IMR-90 (cell line): ENCODE results near the gene UBTD1.

Experiments
- CTCF ChIP-seq: conservative IDR thresholded peaks from 2 replicates; pipeline ENCODE4 v1.5.1; 2012; ENCODE audit warnings: mild to moderate bottlenecking, low read depth, low read length, improper control_type of control experiment
- MXI1 ChIP-seq: IDR thresholded peaks from 2 replicates; pipeline ENCODE4 v1.6.1; 2012; ENCODE audit warnings: low read depth, mild to moderate bottlenecking, low read length, moderate library complexity, borderline replicate concordance

- TF ChIP-seq CTCF, result no peak
- no peak for TF ChIP-seq MXI1
These were observed 18.5 kb downstream of the UBTD1 start for GRCh38 chr10:97517096-97517750.
